OCI-LY3 (cell line): ENCODE results near the gene ZNF200.

Source experiments
- H2AFZ ChIP-seq: fragments of 200-600, 300-600 bp; shearing (Covaris generic); 2 replicates; pipeline ENCODE4 v1.6.0; 2014; ENCODE audit warnings: antibody characterized with exemption, low read depth, low read length
- H3K27ac ChIP-seq: fragments of 200-600, 300-600 bp; sonication (generic); 2 replicates; pipeline ENCODE4 v1.5.1; 2014; ENCODE audit warnings: mild to moderate bottlenecking, low read length, moderate library complexity, mixed read lengths
- H3K27me3 ChIP-seq: fragments of 200-600, 300-600 bp; sonication (generic); 2 replicates; pipeline ENCODE4 v1.6.1; 2014; ENCODE audit warnings: low read depth, low read length, mixed read lengths
- H3K36me3 ChIP-seq: fragments of 200-600, 300-600 bp; sonication (generic); replicated peaks from 2 replicates; pipeline ENCODE3; 2014; ENCODE audit warnings: low read depth, low read length, mixed read lengths
- H3K4me1 ChIP-seq: fragments of 300-600, 200-600 bp; sonication (generic); 2 replicates; pipeline ENCODE4 v1.6.1; 2014; ENCODE audit warnings: low read length, mixed read lengths
- H3K4me2 ChIP-seq: fragments of 200-600, 300-600 bp; sonication (generic); 2 replicates; pipeline ENCODE4 v1.6.1; 2014; ENCODE audit warnings: low read length, mixed read lengths
- H3K4me3 ChIP-seq: fragments of 300-600, 200-600 bp; sonication (generic); 2 replicates; pipeline ENCODE4 v1.5.1; 2014; ENCODE audit warnings: antibody characterized with exemption, mild to moderate bottlenecking, low read length, moderate library complexity
- H3K79me2 ChIP-seq: fragments of 300-600, 200-600 bp; shearing (Covaris generic); 2 replicates; pipeline ENCODE4 v1.6.1; 2014; ENCODE audit warnings: mild to moderate bottlenecking, low read length, mixed read lengths
- H3K9ac ChIP-seq: fragments of 300-600, 200-600 bp; shearing (Covaris generic); 2 replicates; pipeline ENCODE4 v1.6.0; 2014; ENCODE audit warnings: mild to moderate bottlenecking, low read length, moderate library complexity
- H3K9me3 ChIP-seq: fragments of 200-600, 300-600 bp; shearing (Covaris generic); 2 replicates; pipeline ENCODE4 v1.6.1; 2014; ENCODE audit warnings: low read length, mixed read lengths; ENCODE audit not compliant: insufficient read depth
- H4K20me1 ChIP-seq: fragments of 200-600, 300-600 bp; sonication (generic); 2 replicates; pipeline ENCODE4 v1.6.1; 2016; ENCODE audit warnings: low read length, mixed read lengths; ENCODE audit not compliant: insufficient read depth
- EZH2phosphoT487 ChIP-seq: fragments of 200-600 bp; shearing (Covaris generic); IDR thresholded peaks from 2 replicates; pipeline ENCODE4 v1.6.1; 2018; ENCODE audit warnings: antibody characterized with exemption, mixed run types, low read depth
- TF ChIP-seq, protein P1 (sequence below): fragments of 200-600, 300-600 bp; sonication (generic); IDR thresholded peaks from 2 replicates; pipeline ENCODE4 v1.5.1; 2014; ENCODE audit warnings: antibody characterized with exemption, low read length, low read depth

ZNF200 gene

DNA sequence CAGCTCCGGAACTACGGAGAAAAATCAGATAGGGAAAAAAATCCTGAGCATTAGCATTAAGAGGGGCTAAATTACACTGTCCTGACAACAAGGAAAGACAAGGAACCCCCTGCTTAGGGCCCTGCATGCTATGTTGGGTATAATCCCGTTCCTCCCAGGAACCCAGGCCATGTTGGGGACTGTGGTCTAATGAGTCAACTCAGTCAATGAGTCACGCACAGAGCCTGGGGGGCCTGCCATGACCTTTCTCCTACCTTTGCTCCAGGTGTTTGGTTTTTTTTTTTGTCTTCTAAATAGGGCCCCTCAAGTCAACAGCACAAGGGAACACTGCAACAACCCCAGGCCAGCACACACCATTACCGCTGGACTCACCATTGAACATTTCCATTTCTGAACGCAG, 8.9 kb upstream of the ZNF200 start:
- TF ChIP-seq EZH2phosphoT487, result no peak
- TF ChIP-seq, protein P1, sequence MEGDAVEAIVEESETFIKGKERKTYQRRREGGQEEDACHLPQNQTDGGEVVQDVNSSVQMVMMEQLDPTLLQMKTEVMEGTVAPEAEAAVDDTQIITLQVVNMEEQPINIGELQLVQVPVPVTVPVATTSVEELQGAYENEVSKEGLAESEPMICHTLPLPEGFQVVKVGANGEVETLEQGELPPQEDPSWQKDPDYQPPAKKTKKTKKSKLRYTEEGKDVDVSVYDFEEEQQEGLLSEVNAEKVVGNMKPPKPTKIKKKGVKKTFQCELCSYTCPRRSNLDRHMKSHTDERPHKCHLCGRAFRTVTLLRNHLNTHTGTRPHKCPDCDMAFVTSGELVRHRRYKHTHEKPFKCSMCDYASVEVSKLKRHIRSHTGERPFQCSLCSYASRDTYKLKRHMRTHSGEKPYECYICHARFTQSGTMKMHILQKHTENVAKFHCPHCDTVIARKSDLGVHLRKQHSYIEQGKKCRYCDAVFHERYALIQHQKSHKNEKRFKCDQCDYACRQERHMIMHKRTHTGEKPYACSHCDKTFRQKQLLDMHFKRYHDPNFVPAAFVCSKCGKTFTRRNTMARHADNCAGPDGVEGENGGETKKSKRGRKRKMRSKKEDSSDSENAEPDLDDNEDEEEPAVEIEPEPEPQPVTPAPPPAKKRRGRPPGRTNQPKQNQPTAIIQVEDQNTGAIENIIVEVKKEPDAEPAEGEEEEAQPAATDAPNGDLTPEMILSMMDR, result no peak
- no peak overlapping the region for H2AFZ ChIP-seq
- H3K4me2 ChIP-seq, result no peak overlapping the region
- no peaks in the 10 kb centered on the region for H3K36me3 ChIP-seq
- H3K9ac ChIP-seq, result no peak overlapping the region
- H3K4me3 ChIP-seq, result no peak overlapping the region
- no peaks in the 10 kb centered on the region for H3K79me2 ChIP-seq
- no peaks in the 10 kb centered on the region for H3K9me3 ChIP-seq
- peaks cover 4% of the 10 kb centered on the region; the same call in 1 of the 2 replicates for H3K27me3 ChIP-seq
- no peaks in the 10 kb centered on the region for H4K20me1 ChIP-seq
- no peak overlapping the region for H3K27ac ChIP-seq
- H3K4me1 ChIP-seq, result no peaks in the 10 kb centered on the region

- no peaks in the 10 kb centered on the region for H3K9me3 ChIP-seq
- H3K4me3 ChIP-seq, result no peak overlapping the region
- H3K27ac ChIP-seq, result no peak overlapping the region
- H3K27me3 ChIP-seq, result peaks cover 4% of the 10 kb centered on the region; the same call in 1 of the 2 replicates
- TF ChIP-seq, protein P1, result no peak
- TF ChIP-seq EZH2phosphoT487, result no peak
- H3K79me2 ChIP-seq, result no peaks in the 10 kb centered on the region
- no peak overlapping the region for H2AFZ ChIP-seq
- H4K20me1 ChIP-seq, result no peaks in the 10 kb centered on the region
- no peak overlapping the region for H3K4me2 ChIP-seq
- H3K36me3 ChIP-seq, result no peaks in the 10 kb centered on the region
- no peak overlapping the region for H3K9ac ChIP-seq
- no peaks in the 10 kb centered on the region for H3K4me1 ChIP-seq
Measured at GRCh38 chr16:3242709-3243108, 7.8 kb upstream of the ZNF200 start.

GRCh38 chr16:3241761-3242160, 6.8 kb upstream of the ZNF200 start:
- no peaks in the 10 kb centered on the region for H4K20me1 ChIP-seq
- no peak overlapping the region for H3K9ac ChIP-seq
- H3K27me3 ChIP-seq, result peaks cover 4% of the 10 kb centered on the region; the same call in 1 of the 2 replicates
- no peaks in the 10 kb centered on the region for H3K9me3 ChIP-seq
- TF ChIP-seq, protein P1, result no peak
- no peak for TF ChIP-seq EZH2phosphoT487
- H3K27ac ChIP-seq, result no peak overlapping the region
- no peak overlapping the region for H2AFZ ChIP-seq
- H3K36me3 ChIP-seq, result no peaks in the 10 kb centered on the region
- no peak overlapping the region for H3K4me2 ChIP-seq
- no peaks in the 10 kb centered on the region for H3K79me2 ChIP-seq
- H3K4me1 ChIP-seq, result no peaks in the 10 kb centered on the region
- no peak overlapping the region for H3K4me3 ChIP-seq

DNA sequence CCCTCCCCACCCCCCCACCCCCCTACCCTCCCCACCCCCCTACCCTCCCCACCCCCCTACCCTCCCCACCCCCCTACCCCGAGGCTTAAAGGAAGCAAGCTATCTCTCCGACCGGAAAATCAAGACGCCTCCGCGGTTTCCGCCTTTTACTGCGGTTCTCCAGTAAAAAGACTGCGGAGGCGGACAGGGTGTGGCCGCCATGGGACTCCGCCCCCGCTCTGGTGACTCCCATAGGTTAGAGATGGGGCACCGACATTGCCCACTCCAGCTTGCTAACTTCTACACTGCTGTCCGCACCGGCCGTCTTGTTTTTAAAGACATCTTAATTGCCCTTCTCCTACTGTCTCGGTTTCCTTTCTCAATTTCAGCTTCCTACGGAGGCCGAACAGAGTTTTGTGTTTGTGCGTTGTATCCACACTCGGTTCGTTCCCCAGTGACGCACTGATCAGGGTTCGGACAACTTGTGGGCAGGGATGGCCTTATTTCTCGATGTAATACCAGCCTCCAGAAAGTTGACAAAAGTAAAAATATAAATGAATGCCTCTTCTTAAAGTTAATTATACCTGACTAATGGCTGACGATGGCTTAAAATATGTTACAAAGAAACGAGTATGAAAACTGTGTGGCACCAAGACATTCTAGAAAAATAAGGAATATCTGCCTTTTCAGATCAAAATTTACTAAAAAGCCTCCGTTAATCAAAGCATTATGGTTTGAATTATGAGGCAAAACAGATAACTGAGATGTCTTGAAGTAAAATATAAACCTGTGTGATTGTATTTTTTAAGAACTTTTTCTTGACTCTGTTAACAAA, 1.1 kb upstream of the ZNF200 start:
- Histone ChIP-seq H3K27ac (no peak overlapping the region), H3K79me2 (peaks cover 25% of the 10 kb centered on the region), H3K4me3 (no peak overlapping the region), H3K36me3 (peaks cover 28% of the 10 kb centered on the region), H3K4me2 (no peak overlapping the region), H3K9ac (no peak overlapping the region), H2AFZ (peak overlapping the region; percentile 20; the same call in 1 of the 2 replicates), H3K27me3 (peaks cover 4% of the 10 kb centered on the region; the same call in 1 of the 2 replicates), H3K9me3 (no peaks in the 10 kb centered on the region), H3K4me1 (peaks cover 14% of the 10 kb centered on the region), H4K20me1 (no peaks in the 10 kb centered on the region)
- TF ChIP-seq EZH2phosphoT487, result no peak
- TF ChIP-seq, protein P1, result no peak
